DMS114 treated with DMSO at 0.1 percent for 48 hours (cell line): Measurements from ENCODE around the gene ADCY2.

Experiments
- DNase-seq: peaks from one replicate; lab custom pipeline; 2025; ENCODE audit not compliant: unreplicated experiment; lab: John Stamatoyannopoulos, UW

ADCY2 gene

GRCh38 chr5:7653046-7653445 lies 257.1 kb downstream of the ADCY2 start:
- no peak for DNase-seq

- no peak for DNase-seq
These were observed 261.2 kb downstream of the ADCY2 start for GRCh38 chr5:7657153-7657552.

GRCh38 chr5:7659420-7659819 lies 263.5 kb downstream of the ADCY2 start:
- no peak for DNase-seq

- DNase-seq, result no peak
These were observed 266.4 kb downstream of the ADCY2 start for GRCh38 chr5:7662289-7662688.

GRCh38 chr5:7663808-7664207 lies 267.9 kb downstream of the ADCY2 start:
- DNase-seq, result no peak

GRCh38 chr5:7664208-7664607 lies 268.3 kb downstream of the ADCY2 start:
- DNase-seq, result no peak

GRCh38 chr5:7667216-7667767 lies 271.4 kb downstream of the ADCY2 start:
- DNase-seq, result no peak

GRCh38 chr5:7668161-7668560 lies 272.2 kb downstream of the ADCY2 start:
- DNase-seq, result no peak

GRCh38 chr5:7668627-7669026 lies 272.7 kb downstream of the ADCY2 start:
- DNase-seq, result no peak

GRCh38 chr5:7671381-7671993 lies 275.5 kb downstream of the ADCY2 start:
- DNase-seq, result no peak

GRCh38 chr5:7673658-7674057 lies 277.7 kb downstream of the ADCY2 start:
- no peak for DNase-seq

- DNase-seq, result no peak
These were observed 280.5 kb downstream of the ADCY2 start for GRCh38 chr5:7676455-7676854.

- no peak for DNase-seq
These were observed 282.1 kb downstream of the ADCY2 start for GRCh38 chr5:7678030-7678429.

GRCh38 chr5:7679663-7680062 lies 283.7 kb downstream of the ADCY2 start:
- no peak for DNase-seq

GRCh38 chr5:7680260-7680659 lies 284.3 kb downstream of the ADCY2 start:
- DNase-seq, result no peak

GRCh38 chr5:7682379-7682778 lies 286.4 kb downstream of the ADCY2 start:
- DNase-seq, result no peak

GRCh38 chr5:7683753-7684152 lies 287.8 kb downstream of the ADCY2 start:
- no peak for DNase-seq

GRCh38 chr5:7684826-7685225 lies 288.9 kb downstream of the ADCY2 start:
- DNase-seq, result no peak

- DNase-seq, result no peak
These were observed 290.9 kb downstream of the ADCY2 start for GRCh38 chr5:7686794-7687193.

GRCh38 chr5:7690557-7690956 lies 294.6 kb downstream of the ADCY2 start:
- no peak for DNase-seq

- no peak for DNase-seq
These were observed 309.3 kb downstream of the ADCY2 start for GRCh38 chr5:7705261-7705660.

GRCh38 chr5:7705736-7706135 lies 309.8 kb downstream of the ADCY2 start:
- no peak for DNase-seq

GRCh38 chr5:7706256-7706655 lies 310.3 kb downstream of the ADCY2 start:
- no peak for DNase-seq
